ENCODE data around the gene GNAI2. TPM values are rescaled to one million over a fixed set of nuclear protein-coding genes. Genes with fewer than 3 reads are reported as not detected.

GNAI2 gene
- total RNA-seq (100 to 1,000 TPM; 266 to 381 TPM), polyA plus RNA-seq (ENCODE audit: insufficient read length in 6 of 6) (100 to 1,000 TPM; 259 to 306 (median 269) TPM)
- long read RNA-seq, donor 1, transcript GNAI2-210 (7 exons, 2,445 nt) = minor isoform, 7 of 233 reads
- long read RNA-seq, donor 1, transcript GNAI2-202 (9 exons, 2,464 nt) = major isoform, 83 of 233 reads
- long read RNA-seq, donor 1, partial matches to known transcripts = 141 of 233 reads
- long read RNA-seq, donor 1, other reads (novel, unspliced or antisense) = 0 of 233 reads
- long read RNA-seq, donor 2, transcript GNAI2-202 (9 exons, 2,464 nt) = major isoform, 66 of 95 reads
- long read RNA-seq, donor 2, partial matches to known transcripts = 28 of 95 reads
- long read RNA-seq, donor 2, other reads (novel, unspliced or antisense) = 0 of 95 reads
- long read RNA-seq, donor 3, transcript GNAI2-202 (9 exons, 2,464 nt) = major isoform, 63 of 78 reads
- long read RNA-seq, donor 3, partial matches to known transcripts = 12 of 78 reads
- long read RNA-seq, donor 3, other reads (novel, unspliced or antisense) = 0 of 78 reads
- long read RNA-seq, donor 4, partial matches to known transcripts = 10 of 16 reads
- long read RNA-seq, donor 4, other reads (novel, unspliced or antisense) = 3 of 16 reads
- long read RNA-seq, donor 5, transcript GNAI2-202 (9 exons, 2,464 nt) = major isoform, 61 of 94 reads
- long read RNA-seq, donor 5, partial matches to known transcripts = 32 of 94 reads
- long read RNA-seq, donor 5, other reads (novel, unspliced or antisense) = 0 of 94 reads
- long read RNA-seq, donor 6, transcript GNAI2-202 (9 exons, 2,464 nt) = major isoform, 72 of 225 reads
- long read RNA-seq, donor 6, partial matches to known transcripts = 152 of 225 reads
- long read RNA-seq, donor 6, other reads (novel, unspliced or antisense) = 0 of 225 reads
- long read RNA-seq, donor 7, transcript GNAI2-202 (9 exons, 2,464 nt) = major isoform, 28 of 76 reads
- long read RNA-seq, donor 7, partial matches to known transcripts = 45 of 76 reads
- long read RNA-seq, donor 7, other reads (novel, unspliced or antisense) = 0 of 76 reads
- long read RNA-seq, donor 8, transcript GNAI2-210 (7 exons, 2,445 nt) = minor isoform, 6 of 103 reads
- long read RNA-seq, donor 8, transcript GNAI2-202 (9 exons, 2,464 nt) = major isoform, 50 of 103 reads
- long read RNA-seq, donor 8, partial matches to known transcripts = 46 of 103 reads
- long read RNA-seq, donor 8, other reads (novel, unspliced or antisense) = 0 of 103 reads
- long read RNA-seq, donor 9, partial matches to known transcripts = 0 of 1 reads
- long read RNA-seq, donor 9, other reads (novel, unspliced or antisense) = 0 of 1 reads
- long read RNA-seq, donor 10, partial matches to known transcripts = 10 of 15 reads
- long read RNA-seq, donor 10, other reads (novel, unspliced or antisense) = 0 of 15 reads
- long read RNA-seq, donor 11, transcript GNAI2-202 (9 exons, 2,464 nt) = major isoform, 68 of 105 reads
- long read RNA-seq, donor 11, transcript GNAI2-210 (7 exons, 2,445 nt) = minor isoform, 5 of 105 reads
- long read RNA-seq, donor 11, partial matches to known transcripts = 31 of 105 reads
- long read RNA-seq, donor 11, other reads (novel, unspliced or antisense) = 0 of 105 reads
- long read RNA-seq, donor 12, transcript GNAI2-202 (9 exons, 2,464 nt) = major isoform, 50 of 164 reads
- long read RNA-seq, donor 12, partial matches to known transcripts = 111 of 164 reads
- long read RNA-seq, donor 12, other reads (novel, unspliced or antisense) = 0 of 164 reads

DNA sequence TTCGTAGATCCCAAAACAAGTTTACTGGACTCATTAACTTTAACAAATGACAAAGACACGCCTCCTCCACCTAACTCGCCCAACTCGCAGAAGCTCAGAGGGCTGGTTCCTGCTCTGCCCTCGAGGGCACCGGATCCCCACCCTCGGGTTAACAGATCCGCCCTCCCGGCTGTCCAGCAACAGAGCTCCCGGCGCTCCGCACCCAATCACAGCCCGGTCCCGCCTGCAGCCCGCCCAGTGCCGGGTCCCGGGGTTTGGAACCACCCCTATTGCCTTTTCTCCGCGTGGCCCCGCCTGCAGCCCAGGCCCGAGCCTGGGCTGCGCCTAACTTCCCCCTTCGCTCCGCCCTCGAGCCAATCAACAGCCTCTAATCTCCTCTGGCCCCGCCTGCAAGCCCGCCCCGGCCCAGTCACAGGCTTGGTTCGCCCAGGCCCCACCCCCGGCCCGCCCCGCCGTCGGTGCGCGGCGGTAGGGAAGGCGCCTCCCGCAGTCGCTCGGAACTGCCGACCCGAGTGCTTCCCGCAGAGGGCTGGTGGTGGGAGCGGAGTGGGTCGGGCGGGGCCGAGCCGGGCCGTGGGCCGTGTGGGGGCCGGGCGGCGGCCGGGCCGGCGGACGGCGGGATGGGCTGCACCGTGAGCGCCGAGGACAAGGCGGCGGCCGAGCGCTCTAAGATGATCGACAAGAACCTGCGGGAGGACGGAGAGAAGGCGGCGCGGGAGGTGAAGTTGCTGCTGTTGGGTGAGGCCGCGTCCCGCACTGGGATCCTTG, at the start of gene GNAI2:
Gene GNAI2 (plus strand): TSS at position 489 of the 768 bp plus-strand sequence. CDS start 132 bp downstream, at position 621.
- Histone ChIP-seq H3K4me1 (peaks cover 15 to 57% of the 10 kb centered on the region in 2 donors), H3K36me3 (peaks cover 0 to 24% of the 10 kb centered on the region in 2 donors), H3K27me3 (no peaks in the 10 kb centered on the region), H3K4me3 (peak within 1 kb of the TSS; percentile 89 to 94), H3K9me3 (no peaks in the 10 kb centered on the region), H3K27ac (peak within 1 kb of the TSS; percentile 92 to 98)
- peak; percentile 91 for ATAC-seq
- TF ChIP-seq, protein P1, sequence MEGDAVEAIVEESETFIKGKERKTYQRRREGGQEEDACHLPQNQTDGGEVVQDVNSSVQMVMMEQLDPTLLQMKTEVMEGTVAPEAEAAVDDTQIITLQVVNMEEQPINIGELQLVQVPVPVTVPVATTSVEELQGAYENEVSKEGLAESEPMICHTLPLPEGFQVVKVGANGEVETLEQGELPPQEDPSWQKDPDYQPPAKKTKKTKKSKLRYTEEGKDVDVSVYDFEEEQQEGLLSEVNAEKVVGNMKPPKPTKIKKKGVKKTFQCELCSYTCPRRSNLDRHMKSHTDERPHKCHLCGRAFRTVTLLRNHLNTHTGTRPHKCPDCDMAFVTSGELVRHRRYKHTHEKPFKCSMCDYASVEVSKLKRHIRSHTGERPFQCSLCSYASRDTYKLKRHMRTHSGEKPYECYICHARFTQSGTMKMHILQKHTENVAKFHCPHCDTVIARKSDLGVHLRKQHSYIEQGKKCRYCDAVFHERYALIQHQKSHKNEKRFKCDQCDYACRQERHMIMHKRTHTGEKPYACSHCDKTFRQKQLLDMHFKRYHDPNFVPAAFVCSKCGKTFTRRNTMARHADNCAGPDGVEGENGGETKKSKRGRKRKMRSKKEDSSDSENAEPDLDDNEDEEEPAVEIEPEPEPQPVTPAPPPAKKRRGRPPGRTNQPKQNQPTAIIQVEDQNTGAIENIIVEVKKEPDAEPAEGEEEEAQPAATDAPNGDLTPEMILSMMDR (IDR thresholded peaks at IDR 0.05) = no peak
- intact Hi-C loops (cut with DNase I) = no loop called here
- DNase-seq = peak; percentile 97 to 100 (median 99)

DNA sequence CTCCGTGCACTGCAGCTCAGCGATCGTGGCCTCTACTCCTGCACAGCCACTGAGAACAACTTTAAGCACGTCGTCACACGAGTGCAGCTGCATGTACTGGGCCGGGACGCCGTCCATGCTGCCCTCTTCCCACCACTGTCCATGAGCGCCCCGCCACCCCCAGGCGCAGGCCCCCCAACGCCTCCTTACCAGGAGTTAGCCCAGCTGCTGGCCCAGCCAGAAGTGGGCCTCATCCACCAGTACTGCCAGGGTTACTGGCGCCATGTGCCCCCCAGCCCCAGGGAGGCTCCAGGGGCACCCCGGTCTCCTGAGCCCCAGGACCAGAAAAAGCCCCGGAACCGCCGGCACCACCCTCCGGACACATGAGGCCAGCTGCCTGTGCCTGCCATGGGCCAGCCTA, 48.3 kb upstream of the GNAI2 start:
- peaks cover 0 to 33% of the 10 kb centered on the region in 2 donors for H3K36me3 ChIP-seq
- TF ChIP-seq, protein P1 (IDR thresholded peaks at IDR 0.05) = no peak
- intact Hi-C loops (cut with DNase I) = loop anchor here in 1 of 2 donors (5.0 kb wide), 1 partner anchor 60 kb away; no protein-coding TSS in a partner anchor

DNA sequence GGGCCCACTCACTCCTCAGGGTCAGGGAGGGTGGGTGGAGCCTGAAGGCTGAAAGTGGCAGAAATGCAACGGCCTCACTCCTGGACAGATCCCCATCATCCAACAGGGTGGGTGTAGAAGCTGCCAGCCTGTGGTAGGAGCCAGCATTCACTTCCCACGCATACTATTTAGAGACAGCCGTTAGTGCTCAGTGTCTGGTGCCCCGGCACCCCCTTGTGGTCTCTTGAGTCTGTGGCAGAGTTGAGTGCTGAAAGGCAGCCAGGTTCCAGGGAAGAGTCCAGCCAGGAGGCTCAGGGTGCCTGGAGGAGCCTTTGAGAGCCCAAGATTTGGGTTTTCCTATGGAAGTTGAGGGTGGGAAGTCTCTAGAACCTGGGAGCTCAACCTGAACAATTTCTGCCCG, 46.7 kb upstream of the GNAI2 start:
- peak; percentile 83 for ATAC-seq
- H3K27ac ChIP-seq = no peak overlapping the region

More for the DNA sequence above, 48.3 kb upstream of the GNAI2 start:
- H3K9me3 ChIP-seq = no peaks in the 10 kb centered on the region
- H3K4me1 ChIP-seq = peaks cover 1 to 9% of the 10 kb centered on the region in 2 donors
- H3K27ac ChIP-seq = no peak overlapping the region
- DNase-seq (no peak), ATAC-seq (no peak)
- peaks cover 0 to 3% of the 10 kb centered on the region in 2 donors for H3K27me3 ChIP-seq
- no peak overlapping the region for H3K4me3 ChIP-seq

More for the DNA sequence above, 46.7 kb upstream of the GNAI2 start:
- Histone ChIP-seq H3K27me3 (peaks cover 15 to 19% of the 10 kb centered on the region in 2 donors), H3K9me3 (no peaks in the 10 kb centered on the region), H3K4me3 (no peak overlapping the region), H3K4me1 (peaks cover 4 to 23% of the 10 kb centered on the region in 2 donors), H3K36me3 (peaks cover 0 to 27% of the 10 kb centered on the region in 2 donors)
- DNase-seq = peak in 3 of 4 donors; percentile 64 to 87 (median 72)
- intact Hi-C loops (cut with DNase I) = loop anchor here in 1 of 2 donors (5.0 kb wide), 1 partner anchor 62 kb away; no protein-coding TSS in a partner anchor
- TF ChIP-seq, protein P1 (IDR thresholded peaks at IDR 0.05) = peak; percentile 63 to 73
